NCI-H2196 (cell line): ENCODE measurements around the gene HOXD1.

Experiments
- DNase-seq: peaks from one replicate; lab custom pipeline; 2025; ENCODE audit not compliant: unreplicated experiment; lab: John Stamatoyannopoulos, UW

Gene HOXD1

GRCh38 chr2:176187899-176188773 is at the start of gene HOXD1:
Gene HOXD1 (plus strand): TSS chr2:176188668. CDS start chr2:176188802, 134 bp downstream.
- peak; percentile 88 for DNase-seq

GRCh38 chr2:176138923-176139660 is 49.4 kb upstream of the HOXD1 start:
- DNase-seq, result no peak

DNA sequence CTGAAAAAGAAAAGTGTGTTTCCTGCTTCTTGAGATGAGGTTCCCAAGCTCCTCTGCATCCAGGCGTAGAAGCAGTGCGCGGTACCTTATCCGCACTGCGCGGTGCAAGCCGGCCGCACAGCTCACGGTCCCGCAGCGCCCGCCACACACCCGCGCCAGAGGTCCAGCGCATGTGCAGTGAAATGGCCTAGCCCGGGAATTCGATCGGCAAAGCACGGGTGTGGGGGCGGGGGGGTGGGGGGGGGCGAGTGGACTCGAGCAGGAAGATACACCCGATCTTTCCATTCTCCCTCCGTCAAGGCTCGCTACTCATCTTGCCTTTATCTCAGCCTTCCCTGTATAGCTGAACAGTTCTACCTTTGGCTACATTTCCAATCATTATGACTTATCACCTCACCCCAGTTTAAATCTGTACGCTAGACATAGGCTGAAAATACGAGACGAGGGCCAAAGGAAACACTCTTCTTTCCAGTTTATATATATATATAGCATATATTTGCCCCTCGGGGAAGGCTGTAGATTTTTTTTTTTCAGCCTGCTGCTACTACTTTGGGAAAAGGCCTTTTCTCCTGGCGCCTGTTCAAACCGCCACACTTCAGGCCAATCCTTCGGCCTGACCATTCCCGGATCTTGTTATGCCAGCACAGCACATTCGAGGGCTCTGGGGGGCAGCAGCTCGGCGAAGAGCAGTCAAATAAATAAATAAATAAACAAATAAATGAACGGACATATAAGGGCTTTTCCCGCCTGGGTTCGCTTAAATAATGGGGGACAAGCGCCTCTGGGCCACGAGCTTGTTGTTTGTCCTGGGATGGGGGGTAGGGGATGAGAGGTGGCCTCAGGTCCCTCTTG is 48.6 kb upstream of the HOXD1 start:
- no peak for DNase-seq

GRCh38 chr2:176140513-176141317 is 47.8 kb upstream of the HOXD1 start:
- peak; percentile 71 for DNase-seq

GRCh38 chr2:176142281-176142680 is 46.2 kb upstream of the HOXD1 start:
- no peak for DNase-seq

- DNase-seq, result no peak
Measured at GRCh38 chr2:176145085-176145969, 43.1 kb upstream of the HOXD1 start.

- DNase-seq, result no peak
Measured at GRCh38 chr2:176146101-176146500, 42.4 kb upstream of the HOXD1 start.

DNA sequence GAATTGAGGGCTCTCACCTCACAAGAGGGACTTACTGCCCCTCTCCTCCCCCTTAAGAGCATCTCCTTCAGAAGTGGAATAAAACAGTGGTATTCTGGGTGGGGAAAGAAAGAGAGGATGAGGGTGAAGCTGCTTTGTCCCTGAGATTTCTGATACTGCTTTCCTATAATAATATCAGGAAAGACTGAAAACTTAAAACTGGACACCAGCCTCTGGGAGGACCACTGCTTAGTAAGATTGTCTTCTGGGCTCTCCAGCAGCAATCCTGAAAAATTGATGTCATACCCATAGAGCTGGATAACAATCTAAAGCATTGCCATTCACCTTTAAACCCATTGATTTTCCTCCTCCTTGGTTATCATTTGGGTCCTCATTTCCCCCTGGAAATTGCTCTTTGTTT is 41.8 kb upstream of the HOXD1 start:
- DNase-seq, result no peak

- DNase-seq, result no peak
Measured at GRCh38 chr2:176147210-176147799, 41.2 kb upstream of the HOXD1 start.

- DNase-seq, result no peak
Measured at GRCh38 chr2:176147800-176148496, 40.5 kb upstream of the HOXD1 start.

GRCh38 chr2:176148751-176149421 is 39.6 kb upstream of the HOXD1 start:
- DNase-seq, result no peak

GRCh38 chr2:176149481-176149938 is 39.0 kb upstream of the HOXD1 start:
- no peak for DNase-seq

DNA sequence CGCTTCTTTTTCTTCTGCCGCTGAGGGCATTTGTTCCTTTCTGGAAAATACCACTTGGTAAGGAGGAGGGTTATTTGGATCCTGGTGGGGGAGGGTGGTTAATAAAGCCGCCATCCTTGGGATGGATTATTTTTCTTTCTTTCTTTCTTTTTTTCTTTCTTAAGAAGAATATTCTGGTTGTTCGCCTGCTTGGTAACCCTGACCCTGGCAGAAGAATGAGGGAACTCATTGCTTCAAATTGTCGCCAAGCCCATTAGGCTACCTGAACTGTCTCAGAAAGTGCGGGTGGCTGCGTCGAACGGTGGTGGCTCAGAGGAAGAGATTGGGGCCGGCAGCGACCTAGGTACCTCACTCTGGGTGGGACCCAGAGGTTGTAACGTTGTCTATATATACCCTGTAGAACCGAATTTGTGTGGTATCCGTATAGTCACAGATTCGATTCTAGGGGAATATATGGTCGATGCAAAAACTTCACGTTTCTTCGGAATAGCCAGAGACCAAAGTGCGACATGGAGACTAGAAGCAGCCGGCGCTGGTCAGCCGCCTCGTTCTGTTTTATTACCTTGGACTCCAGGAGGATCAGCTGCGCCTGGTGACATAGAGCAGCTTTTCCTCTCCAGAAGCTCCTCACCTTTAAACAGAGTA is 38.4 kb upstream of the HOXD1 start:
- no peak for DNase-seq

DNA sequence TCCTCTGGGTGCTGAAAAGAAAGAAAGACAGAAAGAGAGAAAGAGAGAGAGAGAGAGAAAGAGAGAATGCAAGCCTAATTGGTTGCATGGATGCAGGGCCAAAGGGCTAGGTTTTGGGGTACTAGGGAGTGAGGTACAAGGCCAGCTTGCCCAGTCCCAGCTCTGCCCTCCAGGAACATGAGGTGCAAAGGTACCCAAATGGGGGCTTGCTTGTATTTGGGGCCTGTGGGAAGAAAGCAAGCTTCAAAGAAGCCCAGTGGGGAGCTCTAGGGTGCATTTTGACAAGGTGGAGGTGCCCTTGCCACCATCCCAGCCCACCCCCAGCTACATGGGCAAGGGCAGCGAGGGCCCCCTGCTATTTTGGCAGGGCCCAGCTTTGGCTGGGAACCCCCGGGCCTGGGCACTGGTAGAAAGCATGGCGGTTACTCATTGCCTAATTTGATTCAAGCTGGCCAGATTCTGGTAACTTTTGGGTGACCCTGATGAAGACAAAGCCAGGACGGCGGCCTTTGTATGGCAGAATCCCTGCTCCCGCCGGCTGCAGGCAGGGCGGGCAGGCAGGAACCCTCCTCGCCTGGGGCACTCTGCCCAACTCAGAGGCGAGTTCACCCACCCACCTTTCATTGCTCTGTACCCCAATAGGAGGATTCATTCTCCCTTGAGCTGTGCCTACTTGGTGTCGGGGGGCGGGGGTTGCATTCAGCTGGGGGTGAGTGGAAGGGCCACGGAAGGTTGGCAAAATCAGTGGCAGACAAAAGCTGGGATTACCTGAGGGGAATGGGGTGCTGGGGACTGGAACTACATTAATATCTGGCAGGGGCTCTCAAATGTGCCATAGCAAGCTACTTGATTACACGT is 37.7 kb upstream of the HOXD1 start:
- no peak for DNase-seq

DNA sequence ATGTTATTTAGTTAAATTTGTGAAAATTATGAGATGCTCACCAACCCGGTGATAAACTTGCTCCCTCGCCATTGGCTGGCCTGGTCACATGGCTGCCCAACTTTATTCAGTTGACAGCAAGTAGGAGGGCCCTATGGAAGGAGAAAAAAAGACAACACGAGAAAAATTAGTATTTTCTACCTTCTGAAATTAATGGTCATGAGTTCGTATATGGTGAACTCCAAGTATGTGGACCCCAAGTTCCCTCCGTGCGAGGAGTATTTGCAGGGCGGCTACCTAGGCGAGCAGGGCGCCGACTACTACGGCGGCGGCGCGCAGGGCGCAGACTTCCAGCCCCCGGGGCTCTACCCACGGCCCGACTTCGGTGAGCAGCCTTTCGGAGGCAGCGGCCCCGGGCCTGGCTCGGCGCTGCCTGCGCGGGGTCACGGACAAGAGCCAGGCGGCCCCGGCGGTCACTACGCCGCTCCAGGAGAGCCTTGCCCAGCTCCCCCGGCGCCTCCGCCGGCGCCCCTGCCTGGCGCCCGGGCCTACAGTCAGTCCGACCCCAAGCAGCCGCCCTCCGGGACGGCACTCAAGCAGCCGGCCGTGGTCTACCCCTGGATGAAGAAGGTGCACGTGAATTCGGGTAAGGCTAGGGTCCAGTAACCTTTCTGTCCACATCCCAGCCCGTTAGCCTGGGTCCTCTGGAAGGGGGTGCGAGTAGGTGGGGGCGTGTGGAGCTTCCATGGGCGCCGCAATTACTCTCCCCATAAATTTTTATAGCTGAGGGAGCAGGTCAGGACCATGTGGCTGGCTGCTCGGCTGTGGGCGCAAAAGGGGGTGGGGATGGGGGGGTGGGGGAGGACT is 36.8 kb upstream of the HOXD1 start, which contains the start of gene HOXD4:
HOXD4 (plus strand) TSS at position 109 of the 846 bp plus-strand sequence; CDS start at position 193, 84 bp downstream.
- no peak for DNase-seq
